Peyer's patch (tissue), 4 donors: ENCODE data around the gene KLHDC8A. TPM values are rescaled to one million over a fixed set of nuclear protein-coding genes. Genes with fewer than 3 reads are reported as not detected.
"Not testable (repeated sequence)": the region's sequence is repeated elsewhere in the genome, so short reads cannot be mapped to it uniquely, and the experiment has no call there.

Experiments
- DNase-seq, 3 donors: peaks; one replicate each; pipeline ENCODE4 v3.0.0-alpha.2; 2017 to 2019
- H3K27ac ChIP-seq, 4 donors: fragments of 200-600 bp; sonication (generic); one replicate each; pipeline ENCODE4 v1.5.1; 2016 to 2019
- H3K27me3 ChIP-seq, 2 donors: fragments of 200-600 bp; sonication (generic); one replicate each; pipeline ENCODE4 v1.5.1; 2019
- H3K36me3 ChIP-seq, 3 donors: fragments of 200-600 bp; sonication (generic); one replicate each; pipeline ENCODE4 v1.5.1; 2016 to 2019
- H3K4me1 ChIP-seq, 4 donors: fragments of 200-600 bp; sonication (generic); one replicate each; pipeline ENCODE4 v1.5.1; 2016 to 2019
- H3K4me3 ChIP-seq, 4 donors: fragments of 200-600 bp; sonication (generic); 1 replicate in 3 of 4; 2 replicates in 1 of 4; pipeline ENCODE4 v1.5.1; 2016 to 2019; ENCODE audit warnings: mild to moderate bottlenecking in 1 of 4
- H3K9me3 ChIP-seq, 4 donors: fragments of 200-600 bp; sonication (generic); one replicate each; pipeline ENCODE4 v1.5.1; 2016 to 2019; ENCODE audit warnings: mild to moderate bottlenecking in 1 of 4
- POLR2A ChIP-seq, 2 donors: fragments of 450-650 bp; IDR thresholded peaks; one replicate each; pipeline ENCODE4 v1.5.1; 2017; ENCODE audit warnings: antibody characterized with exemption in 2 of 2, mild to moderate bottlenecking in 2 of 2, moderate library complexity in 2 of 2
- total RNA-seq, 4 donors: library from RNA; depleted of rRNA; stranded (reverse); fragments of >200 nt; gene quantifications; one replicate each; pipeline ENCODE4 v1.1.0, GENCODE V29; 2016
- TF ChIP-seq, protein P1 (sequence below), 6 experiments: fragments of 450-650 bp in 4 of 6; fragments of 200-600 bp in 2 of 6; sonication (generic) in 1 of 6; IDR thresholded peaks; one replicate each; pipeline ENCODE4 v1.5.1; 2017 to 2019; ENCODE audit warnings: antibody characterized with exemption in 6 of 6, mild to moderate bottlenecking in 3 of 6, moderate library complexity in 1 of 6

The KLHDC8A gene
- total RNA-seq, 4 donors from 2014 or later: not detected

DNA sequence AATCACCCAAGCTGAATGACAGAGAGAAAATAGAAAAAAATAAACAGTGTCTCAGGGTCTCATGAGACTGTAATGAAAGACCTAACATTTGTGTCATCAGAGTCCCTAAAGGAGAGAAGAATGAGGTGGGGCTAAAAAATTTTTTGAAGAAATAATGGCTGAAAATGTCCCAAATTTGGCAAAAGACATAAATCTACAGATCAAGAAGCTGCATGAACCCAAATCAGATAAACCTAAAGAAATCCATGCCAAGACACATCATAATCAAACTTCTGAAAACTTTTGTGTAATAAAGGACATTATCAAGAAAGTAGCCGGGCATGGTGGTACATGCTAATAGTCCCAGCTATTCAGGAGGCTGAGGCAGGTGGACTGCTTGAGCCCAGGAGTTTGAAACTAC is 35.9 kb upstream of the KLHDC8A start:
- Histone ChIP-seq H3K36me3 (no peaks in the 10 kb centered on the region), H3K27me3 (no peaks in the 10 kb centered on the region), H3K4me1 (no peaks in the 10 kb centered on the region), H3K9me3 (no peaks in the 10 kb centered on the region), H3K4me3 (no peak overlapping the region), H3K27ac (no peak overlapping the region)
- DNase-seq: no peak
- TF ChIP-seq, protein P1, sequence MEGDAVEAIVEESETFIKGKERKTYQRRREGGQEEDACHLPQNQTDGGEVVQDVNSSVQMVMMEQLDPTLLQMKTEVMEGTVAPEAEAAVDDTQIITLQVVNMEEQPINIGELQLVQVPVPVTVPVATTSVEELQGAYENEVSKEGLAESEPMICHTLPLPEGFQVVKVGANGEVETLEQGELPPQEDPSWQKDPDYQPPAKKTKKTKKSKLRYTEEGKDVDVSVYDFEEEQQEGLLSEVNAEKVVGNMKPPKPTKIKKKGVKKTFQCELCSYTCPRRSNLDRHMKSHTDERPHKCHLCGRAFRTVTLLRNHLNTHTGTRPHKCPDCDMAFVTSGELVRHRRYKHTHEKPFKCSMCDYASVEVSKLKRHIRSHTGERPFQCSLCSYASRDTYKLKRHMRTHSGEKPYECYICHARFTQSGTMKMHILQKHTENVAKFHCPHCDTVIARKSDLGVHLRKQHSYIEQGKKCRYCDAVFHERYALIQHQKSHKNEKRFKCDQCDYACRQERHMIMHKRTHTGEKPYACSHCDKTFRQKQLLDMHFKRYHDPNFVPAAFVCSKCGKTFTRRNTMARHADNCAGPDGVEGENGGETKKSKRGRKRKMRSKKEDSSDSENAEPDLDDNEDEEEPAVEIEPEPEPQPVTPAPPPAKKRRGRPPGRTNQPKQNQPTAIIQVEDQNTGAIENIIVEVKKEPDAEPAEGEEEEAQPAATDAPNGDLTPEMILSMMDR (IDR thresholded peaks at IDR 0.05): no peak
- TF ChIP-seq POLR2A (IDR thresholded peaks at IDR 0.05): no peak

DNA sequence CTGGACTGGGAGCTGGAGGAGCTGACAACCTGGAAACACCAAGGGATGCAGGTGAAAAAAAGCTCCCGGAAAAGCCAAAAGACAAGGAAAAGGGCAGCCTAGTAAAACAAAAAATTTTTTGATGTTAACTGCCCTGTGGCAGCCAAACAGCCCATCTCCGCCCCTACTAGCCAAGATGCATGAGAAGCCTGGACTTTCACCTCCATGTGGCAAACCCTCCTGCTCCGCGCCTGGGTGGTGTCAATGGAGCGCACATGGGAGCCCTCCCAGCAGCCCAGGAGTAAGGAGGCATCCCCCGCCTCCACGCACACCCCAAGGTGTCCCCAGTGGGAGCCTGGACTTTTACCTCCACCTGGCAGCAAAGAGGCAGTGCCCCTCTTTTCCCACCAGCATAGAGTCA is 34.7 kb upstream of the KLHDC8A start:
- Histone ChIP-seq H3K4me1 (no peaks in the 10 kb centered on the region), H3K9me3 (no peaks in the 10 kb centered on the region), H3K27me3 (no peaks in the 10 kb centered on the region), H3K4me3 (no peak overlapping the region), H3K36me3 (no peaks in the 10 kb centered on the region), H3K27ac (no peak overlapping the region)
- no peak for TF ChIP-seq POLR2A (IDR thresholded peaks at IDR 0.05)
- TF ChIP-seq, protein P1 (IDR thresholded peaks at IDR 0.05): no peak
- peak in 2 of 3 donors; percentile 51 to 52 for DNase-seq

DNA sequence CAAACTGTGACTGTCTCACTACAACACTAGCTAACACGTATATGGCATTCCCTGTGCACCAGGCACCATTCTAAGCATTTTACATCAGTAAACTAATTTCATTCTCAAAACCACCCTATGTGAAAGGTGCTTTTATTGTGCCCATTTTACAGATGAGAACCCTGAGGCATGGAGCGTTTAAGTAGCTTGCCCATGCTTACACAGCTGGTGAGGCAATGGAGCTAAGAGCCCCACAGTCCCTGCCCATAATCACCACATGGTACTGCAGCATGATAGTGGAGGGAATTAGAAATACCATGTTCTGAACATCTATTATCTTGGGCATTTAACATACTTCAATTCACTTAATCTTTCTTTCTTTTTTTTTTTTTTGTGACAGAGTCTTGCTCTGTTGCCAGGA is 31.1 kb upstream of the KLHDC8A start:
- no peak for DNase-seq
- Histone ChIP-seq H3K9me3 (no peaks in the 10 kb centered on the region), H3K27me3 (no peaks in the 10 kb centered on the region), H3K27ac (no peak overlapping the region), H3K36me3 (no peaks in the 10 kb centered on the region), H3K4me1 (no peaks in the 10 kb centered on the region), H3K4me3 (no peak overlapping the region)
- TF ChIP-seq, protein P1 (IDR thresholded peaks at IDR 0.05): no peak
- no peak for TF ChIP-seq POLR2A (IDR thresholded peaks at IDR 0.05)

DNA sequence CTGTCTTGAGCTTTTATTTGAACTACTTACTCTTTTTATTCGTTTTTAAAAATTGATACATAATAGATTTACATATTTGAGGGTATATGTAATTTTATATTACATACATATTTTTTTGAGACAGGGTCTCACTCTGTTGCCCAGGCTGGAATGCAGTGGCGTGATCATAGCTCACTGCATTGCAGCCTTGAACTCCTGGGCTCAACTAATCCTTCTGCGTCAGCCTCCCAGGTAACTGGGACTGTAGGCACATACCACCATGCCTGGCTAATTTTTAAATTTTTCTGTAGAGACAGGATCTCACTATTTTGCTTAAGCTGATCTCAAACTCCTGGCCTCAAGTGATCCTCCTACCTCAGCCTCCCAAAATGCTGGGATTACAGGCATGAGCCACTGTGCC is 26.3 kb upstream of the KLHDC8A start:
- not testable (repeated sequence) for H3K4me1 ChIP-seq, H3K27ac ChIP-seq, DNase-seq, H3K9me3 ChIP-seq, H3K4me3 ChIP-seq, H3K27me3 ChIP-seq, H3K36me3 ChIP-seq

DNA sequence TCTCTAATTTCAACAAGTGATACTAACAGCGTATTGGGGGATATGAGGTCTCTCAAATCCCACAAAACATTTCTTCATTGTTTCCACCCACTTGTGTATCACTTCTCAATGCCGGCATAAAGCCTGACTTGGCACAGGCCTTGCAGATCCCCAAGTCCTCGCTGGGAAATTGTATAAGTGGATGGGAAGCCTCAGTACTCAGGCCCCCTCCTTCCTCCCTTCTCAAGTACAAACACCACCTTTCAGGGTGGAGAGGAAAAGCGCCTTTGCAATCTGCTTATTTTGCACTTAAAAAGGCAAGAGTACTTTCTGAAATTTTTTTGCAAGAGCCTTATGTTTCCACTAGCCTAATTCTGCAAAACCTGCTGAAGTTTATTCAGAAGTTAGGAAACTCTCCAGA is 25.8 kb upstream of the KLHDC8A start:
- Histone ChIP-seq H3K27me3 (no peaks in the 10 kb centered on the region), H3K4me3 (no peak overlapping the region), H3K4me1 (no peaks in the 10 kb centered on the region), H3K27ac (no peak overlapping the region), H3K9me3 (no peaks in the 10 kb centered on the region), H3K36me3 (no peaks in the 10 kb centered on the region)
- TF ChIP-seq, protein P1 (IDR thresholded peaks at IDR 0.05): no peak
- TF ChIP-seq POLR2A (IDR thresholded peaks at IDR 0.05): no peak
- no peak for DNase-seq

DNA sequence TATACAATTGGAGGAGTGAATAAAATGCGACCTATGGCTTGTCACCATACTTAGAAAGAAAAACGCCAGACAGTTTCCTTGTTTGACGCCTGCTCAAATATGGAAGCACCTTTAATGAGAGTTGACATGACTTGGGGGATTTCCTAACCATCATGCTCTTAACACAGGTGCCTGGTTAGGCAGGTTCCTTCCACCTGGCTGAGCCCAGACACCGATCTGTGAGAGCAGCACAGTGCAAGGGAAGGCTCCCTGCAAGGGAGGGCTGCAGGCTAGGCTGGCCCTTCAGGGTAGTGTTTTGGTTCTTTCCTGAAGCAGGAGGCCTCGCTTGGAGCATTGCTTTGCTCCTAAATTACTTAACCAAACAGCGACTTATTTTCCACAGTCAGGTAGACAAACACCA is 24.6 kb upstream of the KLHDC8A start:
- no peak for TF ChIP-seq POLR2A (IDR thresholded peaks at IDR 0.05)
- TF ChIP-seq, protein P1 (IDR thresholded peaks at IDR 0.05): no peak
- no peaks in the 10 kb centered on the region for H3K27me3 ChIP-seq
- H3K9me3 ChIP-seq: no peaks in the 10 kb centered on the region
- no peak overlapping the region for H3K27ac ChIP-seq
- DNase-seq: no peak
- H3K4me3 ChIP-seq: no peak overlapping the region
- H3K36me3 ChIP-seq: no peaks in the 10 kb centered on the region
- no peaks in the 10 kb centered on the region for H3K4me1 ChIP-seq
